Epithelial cell of esophagus (primary cell): ENCODE results near the gene PCDH12.

Source experiments
- DNase-seq: peaks from one replicate; pipeline ENCODE4 v3.0.0; 2010; ENCODE audit warnings: low read depth
- H3K4me3 ChIP-seq: 2 replicates; pipeline ENCODE4 v1.5.1; 2011; ENCODE audit warnings: mild to moderate bottlenecking, low read length, control low read depth
- TF ChIP-seq, protein P1 (sequence below): IDR thresholded peaks from 2 replicates; pipeline ENCODE4 v1.5.1; 2011; ENCODE audit warnings: low read depth, mild to moderate bottlenecking, low read length, control low read depth, inconsistent platforms; ENCODE audit not compliant: insufficient read depth; ENCODE audit errors: missing control alignments

Gene PCDH12

DNA sequence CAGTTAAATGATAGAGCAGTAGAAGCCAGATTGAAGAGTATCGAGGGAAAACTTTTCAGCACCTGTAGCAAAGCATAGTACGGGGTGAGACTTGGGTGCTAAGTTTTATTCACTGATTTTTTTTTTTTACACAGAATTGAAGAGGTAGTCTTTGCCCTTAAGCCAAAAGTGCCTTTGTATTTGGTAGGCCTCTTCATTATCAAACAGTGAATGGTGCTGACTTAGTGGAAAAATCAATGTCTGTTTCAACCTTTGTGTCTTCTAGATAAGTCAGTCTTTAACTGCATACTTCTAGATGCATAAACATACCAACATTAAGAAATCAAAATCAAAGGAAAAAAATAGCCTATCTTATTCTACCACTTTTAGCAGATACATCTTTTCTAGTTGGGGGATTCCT, 24.6 kb upstream of the PCDH12 start:
- H3K4me3 ChIP-seq = no peak overlapping the region
- TF ChIP-seq, protein P1, sequence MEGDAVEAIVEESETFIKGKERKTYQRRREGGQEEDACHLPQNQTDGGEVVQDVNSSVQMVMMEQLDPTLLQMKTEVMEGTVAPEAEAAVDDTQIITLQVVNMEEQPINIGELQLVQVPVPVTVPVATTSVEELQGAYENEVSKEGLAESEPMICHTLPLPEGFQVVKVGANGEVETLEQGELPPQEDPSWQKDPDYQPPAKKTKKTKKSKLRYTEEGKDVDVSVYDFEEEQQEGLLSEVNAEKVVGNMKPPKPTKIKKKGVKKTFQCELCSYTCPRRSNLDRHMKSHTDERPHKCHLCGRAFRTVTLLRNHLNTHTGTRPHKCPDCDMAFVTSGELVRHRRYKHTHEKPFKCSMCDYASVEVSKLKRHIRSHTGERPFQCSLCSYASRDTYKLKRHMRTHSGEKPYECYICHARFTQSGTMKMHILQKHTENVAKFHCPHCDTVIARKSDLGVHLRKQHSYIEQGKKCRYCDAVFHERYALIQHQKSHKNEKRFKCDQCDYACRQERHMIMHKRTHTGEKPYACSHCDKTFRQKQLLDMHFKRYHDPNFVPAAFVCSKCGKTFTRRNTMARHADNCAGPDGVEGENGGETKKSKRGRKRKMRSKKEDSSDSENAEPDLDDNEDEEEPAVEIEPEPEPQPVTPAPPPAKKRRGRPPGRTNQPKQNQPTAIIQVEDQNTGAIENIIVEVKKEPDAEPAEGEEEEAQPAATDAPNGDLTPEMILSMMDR = no peak
- DNase-seq = no peak

- DNase-seq = no peak
Observed at GRCh38 chr5:141978389-141978788, 20.4 kb upstream of the PCDH12 start.

DNA sequence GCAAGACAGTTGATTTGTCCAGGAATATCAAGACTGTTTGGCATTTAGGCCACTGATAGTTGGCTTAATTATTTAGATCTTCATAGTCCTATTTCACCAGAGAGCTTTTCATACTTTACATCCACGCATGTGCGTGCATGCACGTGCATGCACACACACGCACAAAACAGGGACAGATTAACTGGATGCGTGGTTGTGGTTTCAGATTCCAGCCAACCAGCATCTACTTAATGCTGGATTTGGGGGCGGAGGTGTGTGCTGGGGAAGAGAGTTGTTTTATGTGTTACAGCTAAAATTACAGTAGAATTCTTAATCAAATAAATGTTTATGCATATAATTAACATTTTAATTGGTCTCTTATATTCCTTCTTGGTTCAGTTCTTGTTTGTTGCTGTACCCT, 18.2 kb upstream of the PCDH12 start:
- no peak overlapping the region for H3K4me3 ChIP-seq
- peak; percentile 75 for DNase-seq
- TF ChIP-seq, protein P1 = no peak

More at GRCh38 chr5:141978389-141978788, 20.4 kb upstream of the PCDH12 start:
- no peak overlapping the region for H3K4me3 ChIP-seq
- TF ChIP-seq, protein P1 = no peak

DNA sequence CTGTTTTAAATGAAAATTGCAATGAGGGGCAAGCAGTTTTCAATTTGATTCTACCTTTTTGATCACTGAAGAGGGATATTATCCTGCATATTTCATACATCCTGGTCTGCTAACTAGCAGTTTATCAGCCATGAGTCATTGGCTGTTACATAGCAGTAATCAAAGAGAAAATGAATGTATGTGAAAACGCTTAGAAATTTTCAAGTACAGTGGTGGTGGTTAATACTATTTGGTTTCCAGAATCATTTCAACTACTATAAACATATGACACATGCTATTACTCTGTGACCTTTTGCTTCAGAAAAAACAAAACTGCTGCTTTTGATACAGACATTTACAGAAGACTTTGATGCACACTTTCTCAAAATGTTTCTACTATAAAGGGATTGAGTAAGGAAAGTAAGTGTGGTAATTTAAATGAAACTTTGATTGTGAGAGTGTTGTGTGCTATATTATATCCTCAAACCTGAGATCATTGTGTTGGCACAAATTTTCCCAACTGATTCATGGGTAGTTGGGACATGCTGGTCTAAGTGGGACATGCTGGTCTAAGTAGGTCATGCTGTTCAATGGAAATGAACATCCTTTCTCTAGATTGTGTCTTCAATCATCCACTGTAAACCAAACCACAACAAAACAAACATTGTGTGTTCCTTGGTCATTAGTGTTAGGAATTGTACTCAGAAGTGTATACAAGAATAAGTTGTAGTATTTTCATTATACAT, 16.0 kb upstream of the PCDH12 start:
- H3K4me3 ChIP-seq = no peak overlapping the region
- TF ChIP-seq, protein P1 = no peak

GRCh38 chr5:141969783-141970771, 12.1 kb upstream of the PCDH12 start:
- H3K4me3 ChIP-seq = peak overlapping the region; percentile 88
- TF ChIP-seq, protein P1 = no peak
- DNase-seq = no peak

More for the DNA sequence above, 16.0 kb upstream of the PCDH12 start:
- peak; percentile 37 for DNase-seq

DNA sequence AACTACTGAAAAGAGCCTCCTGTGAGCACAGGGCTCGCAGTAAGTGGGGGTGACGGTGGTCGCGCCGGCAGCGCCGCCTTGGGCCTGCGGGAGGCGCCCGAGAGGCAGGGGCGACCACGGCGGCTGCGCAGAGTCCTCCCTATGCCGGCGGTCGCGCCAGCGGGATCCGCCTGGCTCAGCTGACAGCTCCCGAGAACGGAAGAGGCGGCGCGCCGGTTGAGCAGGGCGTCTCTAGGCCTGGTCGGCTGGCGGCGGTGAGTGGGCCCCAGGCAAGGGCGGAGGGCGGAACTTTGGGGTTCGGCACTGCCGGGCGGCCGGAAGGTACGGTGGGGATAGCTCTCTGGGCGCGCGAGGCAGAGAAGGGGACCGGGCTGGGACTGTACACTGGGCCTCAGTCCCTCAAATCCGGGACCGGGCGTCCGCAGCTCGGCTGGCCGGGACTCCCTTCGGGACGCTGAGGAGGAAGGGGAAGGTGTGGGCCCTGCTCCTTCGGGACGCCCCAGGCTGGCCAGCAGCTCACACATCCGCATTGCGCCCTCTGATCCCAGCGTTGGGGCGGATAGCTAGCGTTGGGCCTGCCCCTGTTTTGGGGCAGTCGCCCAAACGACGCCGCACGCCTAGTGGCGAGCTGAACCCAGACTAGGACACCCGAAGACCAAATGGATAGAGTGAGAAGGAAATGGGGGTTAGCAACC, 11.1 kb upstream of the PCDH12 start, which contains the start of gene RNF14:
Gene RNF14, plus strand, starts transcription at position 192 of the 695 bp plus-strand sequence. CDS start 4,484 bp downstream, outside the sequence.
- H3K4me3 ChIP-seq = peak within 1 kb of the TSS; percentile 88
- DNase-seq = peak; percentile 96
- TF ChIP-seq, protein P1 = peak; percentile 61
